GM12878 (cell line): Measurements from ENCODE around the gene CAMK2G. TPM values are rescaled to one million over a fixed set of nuclear protein-coding genes. Genes with fewer than 3 reads are reported as not detected.

ENCODE experiments used
- ATAC-seq: fragments of 200-7000 bp; cut with Tn5 transposase; 3 replicates; pipeline ENCODE4 v1.9.1; 2020; ENCODE audit warnings: mild to moderate bottlenecking, moderate library complexity
- BruUV-seq: library from RNA; stranded (reverse); fragments of 400-500 nt; replicated peaks from 2 replicates; lab custom pipeline; 2021; lab: Mats Ljungman, UMichigan
- CTCF ChIA-PET: fragments of 300-600 bp; sonication (Branson Sonifier 250); formaldehyde crosslinking; extraction: SDS; loops from one replicate; lab custom pipeline; 2021; ENCODE audit warnings: inconsistent platforms; lab: Yijun Ruan, JAX
- POLR2A ChIA-PET: fragments of 350-600 bp; formaldehyde crosslinking; extraction: SDS; loops from one replicate; lab custom pipeline; 2021; ENCODE audit warnings: inconsistent platforms; lab: Charles Lee
- RAD21 ChIA-PET: fragments of 300-600 bp; sonication (Branson Sonifier 250); formaldehyde crosslinking; loops from one replicate; lab custom pipeline; 2023; ENCODE audit warnings: antibody characterized with exemption; ENCODE audit not compliant: unreplicated experiment; lab: Charles Lee
- SMC1A ChIA-PET: fragments of 300-600 bp; sonication (Branson Sonifier 250); formaldehyde crosslinking; loops from one replicate; lab custom pipeline; 2023; ENCODE audit not compliant: unreplicated experiment, uncharacterized antibody; lab: Charles Lee
- DNase-seq: peaks from one replicate; pipeline ENCODE4 v3.0.0-alpha.2; 2011; ENCODE audit warnings: low read depth, low spot score
- FAIRE-seq: peaks from 3 replicates; lab custom pipeline; 2011; peaks lifted over from hg19 to GRCh38; lab: Jason Lieb, UNC
- H2AFZ ChIP-seq: 2 replicates; pipeline ENCODE4 v1.6.0; 2011; ENCODE audit warnings: low read depth, low read length, control low read depth; ENCODE audit not compliant: control insufficient read depth
- H3K27ac ChIP-seq: 2 replicates; pipeline ENCODE4 v1.5.1; 2011; ENCODE audit warnings: control low read depth; ENCODE audit not compliant: control insufficient read depth, insufficient read depth
- H3K27me3 ChIP-seq, 2 experiments: replicated peaks in 1 of 2; 2 replicates each; pipeline versions ENCODE4 v1.6.0 to v1.6.1; 2011; ENCODE audit warnings: low read length in 1 of 2; ENCODE audit not compliant: control insufficient read depth in 2 of 2, insufficient read depth in 2 of 2
- H3K36me3 ChIP-seq, 2 experiments: 2 replicates each; pipeline ENCODE4 v1.5.1; 2011; ENCODE audit warnings: low read length in 1 of 2; ENCODE audit not compliant: control insufficient read depth in 2 of 2, insufficient read depth in 2 of 2
- H3K4me1 ChIP-seq: 2 replicates; pipeline ENCODE4 v1.6.1; 2011; ENCODE audit warnings: mild to moderate bottlenecking, low read length, moderate library complexity, mixed read lengths; ENCODE audit not compliant: control insufficient read depth, insufficient read depth
- H3K4me2 ChIP-seq: 2 replicates; pipeline ENCODE4 v1.6.0; 2011; ENCODE audit warnings: control low read depth; ENCODE audit not compliant: control insufficient read depth, insufficient read depth
- H3K4me3 ChIP-seq: fragments of 200-600 bp; sonication (generic); 2 replicates; pipeline ENCODE4 v1.5.1; 2016
- H3K79me2 ChIP-seq: 2 replicates; pipeline ENCODE4 v1.6.0; 2011; ENCODE audit warnings: low read length; ENCODE audit not compliant: control insufficient read depth, insufficient read depth
- H3K9ac ChIP-seq: 2 replicates; pipeline ENCODE4 v1.8.0; 2011; ENCODE audit warnings: low read length, control low read depth, mixed read lengths; ENCODE audit not compliant: control insufficient read depth, insufficient read depth
- H3K9me3 ChIP-seq: replicated peaks from 3 replicates; pipeline ENCODE4 v1.5.1; 2011; ENCODE audit warnings: mild to moderate bottlenecking, low read length; ENCODE audit not compliant: control insufficient read depth, insufficient read depth
- H4K20me1 ChIP-seq: 2 replicates; pipeline ENCODE4 v1.6.0; 2011; ENCODE audit not compliant: control insufficient read depth, insufficient read depth
- ASH2L ChIP-seq: fragments of 300-600, 200-600 bp; sonication (generic); IDR thresholded peaks from 2 replicates; pipeline ENCODE4 v1.6.1; 2017; ENCODE audit warnings: low read depth, mild to moderate bottlenecking, borderline replicate concordance
- BRCA1 ChIP-seq: IDR thresholded peaks from 2 replicates; pipeline ENCODE4 v1.6.1; 2011; ENCODE audit warnings: low read depth, low read length, improper control_type of control experiment
- GATAD2B ChIP-seq: fragments of 450-650 bp; conservative IDR thresholded peaks from 2 replicates; pipeline ENCODE4 v1.6.1; 2017; ENCODE audit warnings: low read depth, mild to moderate bottlenecking, moderate library complexity
- IKZF2 ChIP-seq, 2 experiments: fragments of 450-650 bp; IDR thresholded peaks; 2 replicates each; pipeline ENCODE4 v1.6.1; 2017; ENCODE audit warnings: mild to moderate bottlenecking in 2 of 2, moderate library complexity in 2 of 2
- KDM1A ChIP-seq: fragments of 200-600 bp; sonication (generic); IDR thresholded peaks from 2 replicates; pipeline ENCODE4 v1.6.1; 2016; ENCODE audit warnings: borderline replicate concordance
- KLF5 ChIP-seq: fragments of 450-650 bp; IDR thresholded peaks from 2 replicates; pipeline ENCODE4 v1.6.1; 2014; ENCODE audit warnings: mild to moderate bottlenecking; ENCODE audit not compliant: partially characterized antibody
- NFIC ChIP-seq: IDR thresholded peaks from 2 replicates; pipeline ENCODE4 v1.6.1; 2012; ENCODE audit warnings: low read depth, mild to moderate bottlenecking, inconsistent platforms, low read length, moderate library complexity
- NR2F1 ChIP-seq: fragments of 450-650 bp; conservative IDR thresholded peaks from 2 replicates; pipeline ENCODE4 v1.6.1; 2017; ENCODE audit warnings: mild to moderate bottlenecking
- PAX8 ChIP-seq: fragments of 450-650 bp; IDR thresholded peaks from 2 replicates; pipeline ENCODE4 v1.6.1; 2017; ENCODE audit warnings: mild to moderate bottlenecking, moderate library complexity
- RAD51 ChIP-seq: fragments of 450-650 bp; IDR thresholded peaks from 2 replicates; pipeline ENCODE4 v1.6.1; 2016; ENCODE audit warnings: moderate library complexity, mild to moderate bottlenecking, inconsistent platforms
- RFX5 ChIP-seq: IDR thresholded peaks from 2 replicates; pipeline ENCODE4 v1.6.1; 2011; ENCODE audit warnings: low read depth, low read length, improper control_type of control experiment
- SIX5 ChIP-seq: IDR thresholded peaks from 2 replicates; pipeline ENCODE4 v1.6.1; 2011; ENCODE audit warnings: mild to moderate bottlenecking, low read depth, low read length, moderate library complexity; ENCODE audit not compliant: severe bottlenecking
- SMARCA5 ChIP-seq: fragments of 450-650 bp; IDR thresholded peaks from 2 replicates; pipeline ENCODE4 v1.6.1; 2017; ENCODE audit warnings: mild to moderate bottlenecking
- STAT1 ChIP-seq: fragments of 450-650 bp; conservative IDR thresholded peaks from 2 replicates; pipeline ENCODE4 v1.6.1; 2014; ENCODE audit warnings: antibody characterized with exemption, mild to moderate bottlenecking
- SUPT20H ChIP-seq: IDR thresholded peaks from 2 replicates; pipeline ENCODE4 v1.6.1; 2011; ENCODE audit warnings: low read depth, mild to moderate bottlenecking, low read length, moderate library complexity, borderline replicate concordance; ENCODE audit not compliant: control insufficient read depth
- ZNF384 ChIP-seq: IDR thresholded peaks from 2 replicates; pipeline ENCODE4 v1.6.1; 2012; ENCODE audit warnings: low read depth, mild to moderate bottlenecking, low read length, improper control_type of control experiment, borderline replicate concordance
- WGBS: methylation state at CpG from one replicate; pipeline ENCODE4 v1.1.6; 2016; ENCODE audit warnings: low lambda C conversion rate; ENCODE audit not compliant: insufficient replicate concordance, insufficient coverage; ENCODE audit errors: missing lambda C conversion rate; 5-methylcytosine and 5-hydroxymethylcytosine counted together
- in situ Hi-C: fragments of 300-500 bp; cut with MboI; formaldehyde crosslinking; loops from 9 replicates; pipeline ENCODE4 v1.14.3; 2018; ENCODE audit warnings: mixed read lengths
- intact Hi-C: fragments of 100-400 bp; cut with micrococcal nuclease; formaldehyde crosslinking; loops from one replicate; pipeline ENCODE4 v1.14.2; 2022; ENCODE audit not compliant: unreplicated experiment
- polyA plus RNA-seq, 11 experiments: library from polyadenylated mRNA; depleted of rRNA in 4 of 11; unstranded in 6 of 11; stranded (reverse) in 5 of 11; fragments of >200 nt; fragmentation: Nextera tagmentation in 4 of 11; fragmentation: Illumina TruSeq in 1 of 11; extraction: Ambion mirVana in 4 of 11; extraction: Trizol in 1 of 11; gene quantifications; 1 replicate in 1 of 11; 2 replicates in 10 of 11; pipeline versions ENCODE4 v1.2.1 to v1.2.3, GENCODE V29; 2011 to 2016; ENCODE audit warnings: inconsistent platforms in 2 of 11, missing spikeins in 2 of 11, low read depth in 1 of 11
- total RNA-seq, 4 experiments: library from RNA; depleted of rRNA in 3 of 4; stranded (reverse); fragments of >200 nt in 3 of 4; fragmentation: Illumina TruSeq in 1 of 4; extraction: Trizol in 1 of 4; gene quantifications; 2 replicates each; pipeline versions ENCODE4 v1.2.1 to v1.2.3, GENCODE V29; 2013 to 2021
- TF ChIP-seq, protein P1 (sequence below): IDR thresholded peaks from 2 replicates; pipeline ENCODE4 v1.6.1; 2012; ENCODE audit warnings: low read depth, low read length, improper control_type of control experiment
- TF ChIP-seq, protein P2 (sequence below): fragments of 450-650 bp; IDR thresholded peaks from 2 replicates; pipeline ENCODE4 v1.6.1; 2017; ENCODE audit warnings: mild to moderate bottlenecking
- TF ChIP-seq, protein P3 (sequence below): fragments of 450-650 bp; formaldehyde crosslinking; IDR thresholded peaks from 2 replicates; pipeline ENCODE4 v1.5.0; 2022; ENCODE audit warnings: mild to moderate bottlenecking, missing genetic modification characterization

The CAMK2G gene
- total and polyA plus RNA-seq, 10 of the 15 experiments (the other 5 are each of a cell fraction or from before 2014, with no cell fraction given): 5.5 to 24.3 (median 16.9) TPM

DNA sequence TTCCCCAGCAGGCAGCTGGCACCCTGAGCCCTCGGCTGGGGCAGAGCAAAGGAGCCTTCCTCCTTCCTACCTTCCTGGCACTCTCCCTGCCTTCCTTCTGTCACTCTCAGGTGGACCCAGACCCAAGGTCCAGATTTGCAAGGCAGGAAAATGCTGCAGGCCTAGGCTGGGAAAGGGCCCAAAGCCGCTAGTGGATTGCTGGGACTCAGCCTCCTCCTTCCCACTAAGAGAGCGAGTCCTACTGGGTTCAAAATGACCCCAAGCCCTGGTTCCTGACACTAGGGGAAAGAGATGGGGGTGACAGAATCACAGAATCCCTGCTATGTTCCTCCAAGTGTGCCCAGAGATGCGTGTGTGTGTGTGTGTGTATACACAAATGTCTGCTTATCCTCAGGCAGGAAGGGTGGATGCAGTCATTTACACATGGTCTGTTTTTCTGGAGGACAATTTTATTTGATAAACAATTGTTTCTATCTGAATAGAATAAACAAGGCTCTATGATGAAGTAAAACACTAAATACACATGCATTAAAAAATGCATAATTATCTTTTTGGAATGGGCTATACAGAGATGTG, 35.3 kb upstream of the CAMK2G start:
- no peak for ATAC-seq
- ChIA-PET SMC1A (interaction anchor here (1.0 to 4.6 kb wide), 8 partner anchors 9 to 31 kb away, joined by 3 to 21 read pairs (median 10); no protein-coding TSS in a partner anchor), RAD21 (interaction anchor here (0.8 to 5.4 kb wide), 7 partner anchors 9 to 47 kb away, joined by 3 to 54 read pairs (median 11); no protein-coding TSS in a partner anchor), POLR2A (interaction anchor here (0.6 to 1.8 kb wide), 7 partner anchors 9 to 115 kb away, joined by 3 to 10 read pairs (median 5); no protein-coding TSS in a partner anchor), CTCF (interaction anchor here (0.8 to 7.1 kb wide), 7 partner anchors 10 to 193 kb away, joined by 3 to 40 read pairs (median 10); no protein-coding TSS in a partner anchor)
- DNase-seq: no peak
- no peak for FAIRE-seq
- intact Hi-C loops: loop anchor here (2.0 kb wide), 1 partner anchor 23 kb away; no protein-coding TSS in a partner anchor
- Histone ChIP-seq H3K36me3 (no peaks in the 10 kb centered on the region), H2AFZ (no peak overlapping the region), H3K4me3 (no peak overlapping the region), H3K79me2 (no peaks in the 10 kb centered on the region), H3K4me2 (peak overlapping the region; percentile 53), H3K9me3 (no peaks in the 10 kb centered on the region), H3K9ac (no peak overlapping the region), H3K27me3 (peaks cover 0 to 7% of the 10 kb centered on the region in 2 experiments; a peak in 3 of 4 replicates), H3K4me1 (peaks cover 18% of the 10 kb centered on the region), H3K27ac (no peak overlapping the region), H4K20me1 (0 out of 2 replicates have a peak, but pooled peaks cover 4% of the 10 kb centered on the region)
- no TSS peak for BruUV-seq
- in situ Hi-C loops: no loop called here
- WGBS: 70% methylated on average over 4 of the region's 4 CpGs
- no peak for TF ChIP-seq NR2F1
- no peak for TF ChIP-seq BRCA1
- TF ChIP-seq PAX8: no peak
- no peak for TF ChIP-seq ZNF384
- no peak for TF ChIP-seq SMARCA5
- no peak for TF ChIP-seq SUPT20H
- no peak for TF ChIP-seq NFIC
- no peak for TF ChIP-seq ASH2L
- no peak for TF ChIP-seq KLF5
- TF ChIP-seq GATAD2B: no peak; the same call in 1 of the 2 replicates
- no peak for TF ChIP-seq STAT1
- no peak for TF ChIP-seq RFX5
- TF ChIP-seq, protein P1, sequence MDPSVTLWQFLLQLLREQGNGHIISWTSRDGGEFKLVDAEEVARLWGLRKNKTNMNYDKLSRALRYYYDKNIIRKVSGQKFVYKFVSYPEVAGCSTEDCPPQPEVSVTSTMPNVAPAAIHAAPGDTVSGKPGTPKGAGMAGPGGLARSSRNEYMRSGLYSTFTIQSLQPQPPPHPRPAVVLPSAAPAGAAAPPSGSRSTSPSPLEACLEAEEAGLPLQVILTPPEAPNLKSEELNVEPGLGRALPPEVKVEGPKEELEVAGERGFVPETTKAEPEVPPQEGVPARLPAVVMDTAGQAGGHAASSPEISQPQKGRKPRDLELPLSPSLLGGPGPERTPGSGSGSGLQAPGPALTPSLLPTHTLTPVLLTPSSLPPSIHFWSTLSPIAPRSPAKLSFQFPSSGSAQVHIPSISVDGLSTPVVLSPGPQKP: no peak
- no peak for TF ChIP-seq KDM1A
- TF ChIP-seq IKZF2 (IDR thresholded peaks at IDR 0.05): no peak
- TF ChIP-seq, protein P2, sequence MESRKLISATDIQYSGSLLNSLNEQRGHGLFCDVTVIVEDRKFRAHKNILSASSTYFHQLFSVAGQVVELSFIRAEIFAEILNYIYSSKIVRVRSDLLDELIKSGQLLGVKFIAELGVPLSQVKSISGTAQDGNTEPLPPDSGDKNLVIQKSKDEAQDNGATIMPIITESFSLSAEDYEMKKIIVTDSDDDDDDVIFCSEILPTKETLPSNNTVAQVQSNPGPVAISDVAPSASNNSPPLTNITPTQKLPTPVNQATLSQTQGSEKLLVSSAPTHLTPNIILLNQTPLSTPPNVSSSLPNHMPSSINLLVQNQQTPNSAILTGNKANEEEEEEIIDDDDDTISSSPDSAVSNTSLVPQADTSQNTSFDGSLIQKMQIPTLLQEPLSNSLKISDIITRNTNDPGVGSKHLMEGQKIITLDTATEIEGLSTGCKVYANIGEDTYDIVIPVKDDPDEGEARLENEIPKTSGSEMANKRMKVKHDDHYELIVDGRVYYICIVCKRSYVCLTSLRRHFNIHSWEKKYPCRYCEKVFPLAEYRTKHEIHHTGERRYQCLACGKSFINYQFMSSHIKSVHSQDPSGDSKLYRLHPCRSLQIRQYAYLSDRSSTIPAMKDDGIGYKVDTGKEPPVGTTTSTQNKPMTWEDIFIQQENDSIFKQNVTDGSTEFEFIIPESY: no peak
- TF ChIP-seq SIX5: no peak
- TF ChIP-seq, protein P3, sequence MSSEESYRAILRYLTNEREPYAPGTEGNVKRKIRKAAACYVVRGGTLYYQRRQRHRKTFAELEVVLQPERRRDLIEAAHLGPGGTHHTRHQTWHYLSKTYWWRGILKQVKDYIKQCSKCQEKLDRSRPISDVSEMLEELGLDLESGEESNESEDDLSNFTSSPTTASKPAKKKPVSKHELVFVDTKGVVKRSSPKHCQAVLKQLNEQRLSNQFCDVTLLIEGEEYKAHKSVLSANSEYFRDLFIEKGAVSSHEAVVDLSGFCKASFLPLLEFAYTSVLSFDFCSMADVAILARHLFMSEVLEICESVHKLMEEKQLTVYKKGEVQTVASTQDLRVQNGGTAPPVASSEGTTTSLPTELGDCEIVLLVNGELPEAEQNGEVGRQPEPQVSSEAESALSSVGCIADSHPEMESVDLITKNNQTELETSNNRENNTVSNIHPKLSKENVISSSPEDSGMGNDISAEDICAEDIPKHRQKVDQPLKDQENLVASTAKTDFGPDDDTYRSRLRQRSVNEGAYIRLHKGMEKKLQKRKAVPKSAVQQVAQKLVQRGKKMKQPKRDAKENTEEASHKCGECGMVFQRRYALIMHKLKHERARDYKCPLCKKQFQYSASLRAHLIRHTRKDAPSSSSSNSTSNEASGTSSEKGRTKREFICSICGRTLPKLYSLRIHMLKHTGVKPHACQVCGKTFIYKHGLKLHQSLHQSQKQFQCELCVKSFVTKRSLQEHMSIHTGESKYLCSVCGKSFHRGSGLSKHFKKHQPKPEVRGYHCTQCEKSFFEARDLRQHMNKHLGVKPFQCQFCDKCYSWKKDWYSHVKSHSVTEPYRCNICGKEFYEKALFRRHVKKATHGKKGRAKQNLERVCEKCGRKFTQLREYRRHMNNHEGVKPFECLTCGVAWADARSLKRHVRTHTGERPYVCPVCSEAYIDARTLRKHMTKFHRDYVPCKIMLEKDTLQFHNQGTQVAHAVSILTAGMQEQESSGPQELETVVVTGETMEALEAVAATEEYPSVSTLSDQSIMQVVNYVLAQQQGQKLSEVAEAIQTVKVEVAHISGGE (CRISPR knock-in tag): no peak
- TF ChIP-seq RAD51: no peak
